Panc1 (cell line): ENCODE measurements around the gene CLDN34. TPM values are rescaled to one million over a fixed set of nuclear protein-coding genes. Genes with fewer than 3 reads are reported as not detected.

Experiments used
- ATAC-seq: fragments of 200-7000 bp; cut with Tn5 transposase; 2 replicates; pipeline ENCODE4 v1.9.1; 2020; ENCODE audit warnings: mild to moderate bottlenecking, moderate library complexity
- Bru-seq: library from RNA; stranded (reverse); fragments of 400-500 nt; gene quantifications from one replicate; lab custom pipeline; 2021; lab: Mats Ljungman, UMichigan
- BruChase-seq, 2 experiments: library from RNA; stranded (reverse); fragments of 400-500 nt; gene quantifications; one replicate each; lab custom pipeline; 2021; lab: Mats Ljungman, UMichigan
- BruUV-seq: library from RNA; stranded (reverse); fragments of 400-500 nt; replicated peaks from 2 replicates; lab custom pipeline; 2021; lab: Mats Ljungman, UMichigan
- CTCF ChIA-PET: fragments of 300-600 bp; sonication (Branson Sonifier 250); formaldehyde crosslinking; loops from one replicate; lab custom pipeline; 2022; ENCODE audit warnings: antibody characterized with exemption; lab: Charles Lee
- POLR2A ChIA-PET: fragments of 300-600 bp; sonication (Branson Sonifier 250); formaldehyde crosslinking; loops from one replicate; lab custom pipeline; 2022; ENCODE audit warnings: antibody characterized with exemption; lab: Charles Lee
- DNase-seq: peaks from one replicate; pipeline ENCODE4 v3.0.0-alpha.2; 2010; ENCODE audit warnings: low read depth, low spot score
- H3K27ac ChIP-seq: 2 replicates; pipeline ENCODE4 v1.5.1; 2011; ENCODE audit warnings: mild to moderate bottlenecking, low read length, inconsistent platforms
- H3K27me3 ChIP-seq: fragments of 200-500 bp; sonication (Bioruptor generic); 2 replicates; pipeline ENCODE4 v1.6.0; 2014; ENCODE audit warnings: low read length, inconsistent platforms; ENCODE audit not compliant: control insufficient read depth, insufficient read depth
- H3K36me3 ChIP-seq: fragments of 200-500 bp; sonication (Bioruptor generic); 2 replicates; pipeline ENCODE4 v1.5.1; 2014; ENCODE audit warnings: inconsistent platforms, mild to moderate bottlenecking, low read length, moderate library complexity; ENCODE audit not compliant: control insufficient read depth, insufficient read depth
- H3K4me1 ChIP-seq: 2 replicates; pipeline ENCODE4 v1.5.1; 2011; ENCODE audit warnings: inconsistent platforms, mild to moderate bottlenecking, low read length, moderate library complexity; ENCODE audit not compliant: control insufficient read depth, insufficient read depth
- H3K4me3 ChIP-seq, 2 experiments: 2 replicates each; pipeline ENCODE4 v1.5.1; 2011 to 2012; ENCODE audit warnings: low read depth in 2 of 2, low read length in 2 of 2, mild to moderate bottlenecking in 2 of 2, inconsistent platforms in 1 of 2, moderate library complexity in 1 of 2
- H3K9me3 ChIP-seq: fragments of 200-500 bp; sonication (Bioruptor generic); 2 replicates; pipeline ENCODE4 v1.5.1; 2014; ENCODE audit warnings: low read depth, mild to moderate bottlenecking, inconsistent platforms, low read length, moderate library complexity; ENCODE audit not compliant: control insufficient read depth, insufficient read depth
- POLR2AphosphoS5 ChIP-seq: IDR thresholded peaks from 2 replicates; pipeline ENCODE4 v1.6.1; 2012; ENCODE audit warnings: mild to moderate bottlenecking, low read depth, low read length, moderate library complexity
- SIN3A ChIP-seq: IDR thresholded peaks from 2 replicates; pipeline ENCODE4 v1.6.1; 2012; ENCODE audit warnings: low read depth, mild to moderate bottlenecking, low read length, moderate library complexity, borderline replicate concordance; ENCODE audit not compliant: insufficient read depth
- TCF7L2 ChIP-seq: IDR thresholded peaks from 2 replicates; pipeline ENCODE4 v1.6.1; 2011; ENCODE audit warnings: mild to moderate bottlenecking, low read depth, low read length, inconsistent platforms
- in situ Hi-C: cut with HindIII; loops from 2 replicates; pipeline ENCODE4 v1.10.0; 2016; ENCODE audit warnings: low sequenced_read_pairs, low pct_unique_long_range_greater_than_20kb
- intact Hi-C: fragments of 100-400 bp; cut with micrococcal nuclease; formaldehyde crosslinking; loops from one replicate; pipeline ENCODE4 v1.10.0; 2022; ENCODE audit not compliant: unreplicated experiment
- long read RNA-seq: library from polyadenylated mRNA; unstranded; transcript quantifications from one replicate; pipeline ENCODE4 v2.0.0, GENCODE V29; 2021; ENCODE audit not compliant: unreplicated experiment
- polyA plus RNA-seq: library from polyadenylated mRNA; unstranded; fragments of >200 nt; gene quantifications from one replicate; pipeline ENCODE4 v1.2.1, GENCODE V29; 2012; ENCODE audit warnings: missing spikeins; ENCODE audit not compliant: insufficient read length
- total RNA-seq: library from RNA; stranded (reverse); gene quantifications from one replicate; pipeline ENCODE4 v1.2.1, GENCODE V29; 2021; ENCODE audit not compliant: unreplicated experiment
- TF ChIP-seq, protein P1 (sequence below): fragments of 450-650 bp; IDR thresholded peaks from 2 replicates; pipeline ENCODE4 v1.5.1; 2017; ENCODE audit warnings: mild to moderate bottlenecking
- TF ChIP-seq, protein P2 (sequence below), 2 experiments: IDR thresholded peaks; 2 replicates each; pipeline ENCODE4 v1.6.1; 2011 to 2012; ENCODE audit warnings: low read depth in 2 of 2, control low read depth in 1 of 2, low read length in 1 of 2, mild to moderate bottlenecking in 1 of 2, moderate library complexity in 1 of 2; ENCODE audit not compliant: insufficient read depth in 1 of 2

CLDN34 gene
- total RNA-seq = not detected
- polyA plus RNA-seq = not detected
- Bru-seq, nascent RNA = not detected
- not detected for BruChase-seq, experiment 1, labeled RNA remaining after a 2-hour chase
- BruChase-seq, experiment 2, labeled RNA remaining after a 6-hour chase = not detected
- long read RNA-seq = 0 reads

GRCh38 chrX:9966775-9967408 lies at the start of gene CLDN34:
TSS of gene CLDN34 (plus strand) at chrX:9967358. CDS start at chrX:9967358, 0 bp downstream.
- ChIA-PET POLR2A (no interaction called here), CTCF (no interaction called here)
- intact Hi-C loops (loop anchor here (2.0 kb wide), 1 partner anchor 84 kb away; no protein-coding TSS in a partner anchor), in situ Hi-C loops (no loop called here)
- BruUV-seq = no TSS peak
- no peak for DNase-seq
- Histone ChIP-seq H3K36me3 (no peaks in the 10 kb centered on the region), H3K4me3 (no peak within 1 kb of the TSS), H3K9me3 (no peaks in the 10 kb centered on the region), H3K4me1 (no peaks in the 10 kb centered on the region), H3K27me3 (no peaks in the 10 kb centered on the region), H3K27ac (no peak within 1 kb of the TSS)
- TF ChIP-seq POLR2AphosphoS5 (no peak), SIN3A (no peak), TCF7L2 (no peak)
- TF ChIP-seq, protein P1, sequence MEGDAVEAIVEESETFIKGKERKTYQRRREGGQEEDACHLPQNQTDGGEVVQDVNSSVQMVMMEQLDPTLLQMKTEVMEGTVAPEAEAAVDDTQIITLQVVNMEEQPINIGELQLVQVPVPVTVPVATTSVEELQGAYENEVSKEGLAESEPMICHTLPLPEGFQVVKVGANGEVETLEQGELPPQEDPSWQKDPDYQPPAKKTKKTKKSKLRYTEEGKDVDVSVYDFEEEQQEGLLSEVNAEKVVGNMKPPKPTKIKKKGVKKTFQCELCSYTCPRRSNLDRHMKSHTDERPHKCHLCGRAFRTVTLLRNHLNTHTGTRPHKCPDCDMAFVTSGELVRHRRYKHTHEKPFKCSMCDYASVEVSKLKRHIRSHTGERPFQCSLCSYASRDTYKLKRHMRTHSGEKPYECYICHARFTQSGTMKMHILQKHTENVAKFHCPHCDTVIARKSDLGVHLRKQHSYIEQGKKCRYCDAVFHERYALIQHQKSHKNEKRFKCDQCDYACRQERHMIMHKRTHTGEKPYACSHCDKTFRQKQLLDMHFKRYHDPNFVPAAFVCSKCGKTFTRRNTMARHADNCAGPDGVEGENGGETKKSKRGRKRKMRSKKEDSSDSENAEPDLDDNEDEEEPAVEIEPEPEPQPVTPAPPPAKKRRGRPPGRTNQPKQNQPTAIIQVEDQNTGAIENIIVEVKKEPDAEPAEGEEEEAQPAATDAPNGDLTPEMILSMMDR = peak; percentile 42
- TF ChIP-seq, protein P2, sequence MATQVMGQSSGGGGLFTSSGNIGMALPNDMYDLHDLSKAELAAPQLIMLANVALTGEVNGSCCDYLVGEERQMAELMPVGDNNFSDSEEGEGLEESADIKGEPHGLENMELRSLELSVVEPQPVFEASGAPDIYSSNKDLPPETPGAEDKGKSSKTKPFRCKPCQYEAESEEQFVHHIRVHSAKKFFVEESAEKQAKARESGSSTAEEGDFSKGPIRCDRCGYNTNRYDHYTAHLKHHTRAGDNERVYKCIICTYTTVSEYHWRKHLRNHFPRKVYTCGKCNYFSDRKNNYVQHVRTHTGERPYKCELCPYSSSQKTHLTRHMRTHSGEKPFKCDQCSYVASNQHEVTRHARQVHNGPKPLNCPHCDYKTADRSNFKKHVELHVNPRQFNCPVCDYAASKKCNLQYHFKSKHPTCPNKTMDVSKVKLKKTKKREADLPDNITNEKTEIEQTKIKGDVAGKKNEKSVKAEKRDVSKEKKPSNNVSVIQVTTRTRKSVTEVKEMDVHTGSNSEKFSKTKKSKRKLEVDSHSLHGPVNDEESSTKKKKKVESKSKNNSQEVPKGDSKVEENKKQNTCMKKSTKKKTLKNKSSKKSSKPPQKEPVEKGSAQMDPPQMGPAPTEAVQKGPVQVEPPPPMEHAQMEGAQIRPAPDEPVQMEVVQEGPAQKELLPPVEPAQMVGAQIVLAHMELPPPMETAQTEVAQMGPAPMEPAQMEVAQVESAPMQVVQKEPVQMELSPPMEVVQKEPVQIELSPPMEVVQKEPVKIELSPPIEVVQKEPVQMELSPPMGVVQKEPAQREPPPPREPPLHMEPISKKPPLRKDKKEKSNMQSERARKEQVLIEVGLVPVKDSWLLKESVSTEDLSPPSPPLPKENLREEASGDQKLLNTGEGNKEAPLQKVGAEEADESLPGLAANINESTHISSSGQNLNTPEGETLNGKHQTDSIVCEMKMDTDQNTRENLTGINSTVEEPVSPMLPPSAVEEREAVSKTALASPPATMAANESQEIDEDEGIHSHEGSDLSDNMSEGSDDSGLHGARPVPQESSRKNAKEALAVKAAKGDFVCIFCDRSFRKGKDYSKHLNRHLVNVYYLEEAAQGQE (IDR thresholded peaks at IDR 0.05; ENCODE audit: insufficient read depth in 1 of 2, low read depth in 2 of 2, low read length in 1 of 2) = no peak
- ATAC-seq = no peak

DNA sequence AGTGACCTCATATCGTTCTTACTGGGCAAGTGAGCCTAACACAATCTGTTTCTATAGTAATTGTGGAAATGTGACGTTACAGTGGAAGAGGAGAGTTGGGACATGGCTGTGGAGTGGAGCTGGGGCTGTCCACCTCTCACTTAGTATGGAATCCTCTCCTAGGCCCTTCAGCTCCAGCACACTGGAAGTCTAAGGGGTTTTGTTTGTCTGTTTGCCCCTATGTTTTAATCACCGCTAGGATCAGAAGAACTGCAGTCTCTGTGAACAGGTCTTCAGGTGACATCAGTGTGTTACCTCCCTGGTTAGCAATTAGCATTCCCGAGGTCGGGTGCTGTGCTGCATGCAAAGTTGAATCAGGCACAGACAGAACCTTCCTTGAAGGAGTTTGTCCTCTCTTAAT lies 49.3 kb upstream of the CLDN34 start:
- no peak overlapping the region for H3K4me3 ChIP-seq
- H3K27ac ChIP-seq = no peak overlapping the region
- in situ Hi-C loops = no loop called here
- intact Hi-C loops = no loop called here
- DNase-seq (no peak), ATAC-seq (no peak)
- no peaks in the 10 kb centered on the region for H3K27me3 ChIP-seq
- no TSS peak for BruUV-seq
- no peaks in the 10 kb centered on the region for H3K36me3 ChIP-seq
- no peaks in the 10 kb centered on the region for H3K9me3 ChIP-seq
- H3K4me1 ChIP-seq = no peaks in the 10 kb centered on the region
- CTCF ChIA-PET = no interaction called here
- POLR2A ChIA-PET = no interaction called here
- no peak for TF ChIP-seq POLR2AphosphoS5
- no peak for TF ChIP-seq TCF7L2
- TF ChIP-seq, protein P2 (IDR thresholded peaks at IDR 0.05; ENCODE audit: insufficient read depth in 1 of 2, low read depth in 2 of 2, low read length in 1 of 2) = no peak
- TF ChIP-seq SIN3A = no peak
- TF ChIP-seq, protein P1 = no peak
